GM12878 (cell line): ENCODE results near the gene SGIP1.

Experiments
- BCL3 ChIP-seq: IDR thresholded peaks from 2 replicates; pipeline ENCODE4 v1.6.1; 2011; ENCODE audit warnings: borderline replicate concordance, low read depth, mild to moderate bottlenecking, moderate library complexity, low read length; ENCODE audit not compliant: insufficient read depth, poor library complexity, severe bottlenecking
- BMI1 ChIP-seq: fragments of 450-650 bp; IDR thresholded peaks from 2 replicates; pipeline ENCODE4 v1.6.1; 2016; ENCODE audit warnings: mild to moderate bottlenecking, moderate library complexity, borderline replicate concordance
- EED ChIP-seq: sonication (generic); IDR thresholded peaks from 2 replicates; pipeline ENCODE4 v1.6.1; 2016; ENCODE audit warnings: antibody characterized with exemption, low read depth
- GABPA ChIP-seq: IDR thresholded peaks from 2 replicates; pipeline ENCODE4 v1.6.1; 2014; ENCODE audit warnings: antibody characterized with exemption, low read depth, mild to moderate bottlenecking, inconsistent platforms
- GATAD2B ChIP-seq: fragments of 450-650 bp; conservative IDR thresholded peaks from 2 replicates; pipeline ENCODE4 v1.6.1; 2017; ENCODE audit warnings: low read depth, mild to moderate bottlenecking, moderate library complexity
- MEF2B ChIP-seq: fragments of 450-650 bp; IDR thresholded peaks from 2 replicates; pipeline ENCODE4 v1.6.1; 2018; ENCODE audit warnings: mild to moderate bottlenecking, moderate library complexity; ENCODE audit not compliant: partially characterized antibody, poor library complexity, severe bottlenecking
- NFIC ChIP-seq: IDR thresholded peaks from 2 replicates; pipeline ENCODE4 v1.6.1; 2012; ENCODE audit warnings: low read depth, mild to moderate bottlenecking, inconsistent platforms, low read length, moderate library complexity
- POLR2AphosphoS5 ChIP-seq: IDR thresholded peaks from 2 replicates; pipeline ENCODE4 v1.6.1; 2011; ENCODE audit warnings: mild to moderate bottlenecking, low read length, inconsistent platforms
- RFX5 ChIP-seq: IDR thresholded peaks from 2 replicates; pipeline ENCODE4 v1.6.1; 2011; ENCODE audit warnings: low read depth, low read length, improper control_type of control experiment
- SIN3A ChIP-seq: IDR thresholded peaks from 2 replicates; pipeline ENCODE4 v1.6.1; 2012; ENCODE audit warnings: low read depth, low read length, improper control_type of control experiment
- ZNF207 ChIP-seq: fragments of 450-650 bp; IDR thresholded peaks from 2 replicates; pipeline ENCODE4 v1.6.1; 2014; ENCODE audit warnings: antibody characterized with exemption, mild to moderate bottlenecking, borderline replicate concordance
- TF ChIP-seq, protein P1 (sequence below), 3 experiments: IDR thresholded peaks in 2 of 3; conservative IDR thresholded peaks in 1 of 3; 2 replicates each; pipeline ENCODE4 v1.5.1; 2011; ENCODE audit warnings: low read depth in 3 of 3, low read length in 3 of 3, mild to moderate bottlenecking in 3 of 3, control low read depth in 2 of 3, moderate library complexity in 2 of 3, inconsistent platforms in 1 of 3, mixed read lengths in 1 of 3; ENCODE audit not compliant: control insufficient read depth in 2 of 3, insufficient read depth in 1 of 3; ENCODE audit errors: extremely low read depth in 1 of 3
- TF ChIP-seq, protein P2 (sequence below): IDR thresholded peaks from 2 replicates; pipeline ENCODE4 v1.6.1; 2012; ENCODE audit warnings: improper control_type of control experiment, low read depth, low read length; ENCODE audit not compliant: insufficient replicate concordance

DNA sequence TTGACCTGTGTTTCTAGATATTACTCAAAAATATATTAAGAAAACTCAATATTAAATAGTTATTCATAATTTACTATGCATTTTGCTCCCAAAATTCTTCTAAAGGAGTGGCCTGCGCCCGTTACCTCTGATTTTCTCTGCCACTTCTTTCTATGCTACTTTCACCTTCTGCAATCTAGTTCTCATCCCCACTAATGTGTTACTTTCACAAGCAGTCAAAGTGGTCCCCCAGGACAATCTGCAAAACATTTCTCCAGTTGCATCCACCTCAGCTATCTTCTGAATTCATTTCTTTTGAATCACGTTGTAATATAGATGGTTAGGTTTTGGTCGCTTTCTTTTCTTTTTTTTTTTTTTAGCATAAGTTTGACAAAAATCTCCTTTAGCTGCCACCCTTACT, 253.7 kb downstream of the SGIP1 start:
- TF ChIP-seq GABPA (no peak), NFIC (no peak), BCL3 (no peak), ZNF207 (no peak), MEF2B (no peak), BMI1 (no peak), GATAD2B (no peak), EED (no peak), RFX5 (no peak), SIN3A (no peak), POLR2AphosphoS5 (no peak)
- TF ChIP-seq, protein P1, sequence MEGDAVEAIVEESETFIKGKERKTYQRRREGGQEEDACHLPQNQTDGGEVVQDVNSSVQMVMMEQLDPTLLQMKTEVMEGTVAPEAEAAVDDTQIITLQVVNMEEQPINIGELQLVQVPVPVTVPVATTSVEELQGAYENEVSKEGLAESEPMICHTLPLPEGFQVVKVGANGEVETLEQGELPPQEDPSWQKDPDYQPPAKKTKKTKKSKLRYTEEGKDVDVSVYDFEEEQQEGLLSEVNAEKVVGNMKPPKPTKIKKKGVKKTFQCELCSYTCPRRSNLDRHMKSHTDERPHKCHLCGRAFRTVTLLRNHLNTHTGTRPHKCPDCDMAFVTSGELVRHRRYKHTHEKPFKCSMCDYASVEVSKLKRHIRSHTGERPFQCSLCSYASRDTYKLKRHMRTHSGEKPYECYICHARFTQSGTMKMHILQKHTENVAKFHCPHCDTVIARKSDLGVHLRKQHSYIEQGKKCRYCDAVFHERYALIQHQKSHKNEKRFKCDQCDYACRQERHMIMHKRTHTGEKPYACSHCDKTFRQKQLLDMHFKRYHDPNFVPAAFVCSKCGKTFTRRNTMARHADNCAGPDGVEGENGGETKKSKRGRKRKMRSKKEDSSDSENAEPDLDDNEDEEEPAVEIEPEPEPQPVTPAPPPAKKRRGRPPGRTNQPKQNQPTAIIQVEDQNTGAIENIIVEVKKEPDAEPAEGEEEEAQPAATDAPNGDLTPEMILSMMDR (IDR thresholded peaks at IDR 0.05 in 2 of 3, conservative IDR thresholded peaks at IDR 0.05 in 1 of 3; ENCODE audit: control insufficient read depth in 2 of 3, extremely low read depth in 1 of 3, insufficient read depth in 1 of 3, low read depth in 3 of 3, low read length in 3 of 3) = no peak
- TF ChIP-seq, protein P2, sequence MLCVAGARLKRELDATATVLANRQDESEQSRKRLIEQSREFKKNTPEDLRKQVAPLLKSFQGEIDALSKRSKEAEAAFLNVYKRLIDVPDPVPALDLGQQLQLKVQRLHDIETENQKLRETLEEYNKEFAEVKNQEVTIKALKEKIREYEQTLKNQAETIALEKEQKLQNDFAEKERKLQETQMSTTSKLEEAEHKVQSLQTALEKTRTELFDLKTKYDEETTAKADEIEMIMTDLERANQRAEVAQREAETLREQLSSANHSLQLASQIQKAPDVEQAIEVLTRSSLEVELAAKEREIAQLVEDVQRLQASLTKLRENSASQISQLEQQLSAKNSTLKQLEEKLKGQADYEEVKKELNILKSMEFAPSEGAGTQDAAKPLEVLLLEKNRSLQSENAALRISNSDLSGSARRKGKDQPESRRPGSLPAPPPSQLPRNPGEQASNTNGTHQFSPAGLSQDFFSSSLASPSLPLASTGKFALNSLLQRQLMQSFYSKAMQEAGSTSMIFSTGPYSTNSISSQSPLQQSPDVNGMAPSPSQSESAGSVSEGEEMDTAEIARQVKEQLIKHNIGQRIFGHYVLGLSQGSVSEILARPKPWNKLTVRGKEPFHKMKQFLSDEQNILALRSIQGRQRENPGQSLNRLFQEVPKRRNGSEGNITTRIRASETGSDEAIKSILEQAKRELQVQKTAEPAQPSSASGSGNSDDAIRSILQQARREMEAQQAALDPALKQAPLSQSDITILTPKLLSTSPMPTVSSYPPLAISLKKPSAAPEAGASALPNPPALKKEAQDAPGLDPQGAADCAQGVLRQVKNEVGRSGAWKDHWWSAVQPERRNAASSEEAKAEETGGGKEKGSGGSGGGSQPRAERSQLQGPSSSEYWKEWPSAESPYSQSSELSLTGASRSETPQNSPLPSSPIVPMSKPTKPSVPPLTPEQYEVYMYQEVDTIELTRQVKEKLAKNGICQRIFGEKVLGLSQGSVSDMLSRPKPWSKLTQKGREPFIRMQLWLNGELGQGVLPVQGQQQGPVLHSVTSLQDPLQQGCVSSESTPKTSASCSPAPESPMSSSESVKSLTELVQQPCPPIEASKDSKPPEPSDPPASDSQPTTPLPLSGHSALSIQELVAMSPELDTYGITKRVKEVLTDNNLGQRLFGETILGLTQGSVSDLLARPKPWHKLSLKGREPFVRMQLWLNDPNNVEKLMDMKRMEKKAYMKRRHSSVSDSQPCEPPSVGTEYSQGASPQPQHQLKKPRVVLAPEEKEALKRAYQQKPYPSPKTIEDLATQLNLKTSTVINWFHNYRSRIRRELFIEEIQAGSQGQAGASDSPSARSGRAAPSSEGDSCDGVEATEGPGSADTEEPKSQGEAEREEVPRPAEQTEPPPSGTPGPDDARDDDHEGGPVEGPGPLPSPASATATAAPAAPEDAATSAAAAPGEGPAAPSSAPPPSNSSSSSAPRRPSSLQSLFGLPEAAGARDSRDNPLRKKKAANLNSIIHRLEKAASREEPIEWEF = no peak
